Measurements from ENCODE around the gene ALCAM. TPM values are rescaled to one million over a fixed set of nuclear protein-coding genes. Genes with fewer than 3 reads are reported as not detected.

ALCAM gene
- total RNA-seq, 1 donor from 2014 or later, result 39.0 TPM

GRCh38 chr3:105415951-105416350 is 49.2 kb downstream of the ALCAM start:
- DNase-seq (ENCODE audit: low spot score) (no peak), ATAC-seq (no peak)
- intact Hi-C loops (cut with DNase I), result no loop called here

GRCh38 chr3:105417525-105418289 is 51.0 kb downstream of the ALCAM start:
- ATAC-seq (no peak), DNase-seq (ENCODE audit: low spot score) (no peak)
- intact Hi-C loops (cut with DNase I), result no loop called here

GRCh38 chr3:105422645-105423044 is 55.9 kb downstream of the ALCAM start:
- ATAC-seq (no peak), DNase-seq (ENCODE audit: low spot score) (no peak)
- intact Hi-C loops (cut with DNase I), result no loop called here

- no peak for ATAC-seq
- intact Hi-C loops (cut with DNase I), result no loop called here
- no peak for DNase-seq (ENCODE audit: low spot score)
These were observed 56.7 kb downstream of the ALCAM start for GRCh38 chr3:105423397-105423796.

- DNase-seq (ENCODE audit: low spot score) (no peak), ATAC-seq (no peak)
- intact Hi-C loops (cut with DNase I), result no loop called here
These were observed 57.9 kb downstream of the ALCAM start for GRCh38 chr3:105424412-105425152.

- intact Hi-C loops (cut with DNase I), result no loop called here
- no peak for DNase-seq (ENCODE audit: low spot score)
- ATAC-seq, result no peak
These were observed 58.4 kb downstream of the ALCAM start for GRCh38 chr3:105425153-105425502.

- DNase-seq (ENCODE audit: low spot score) (no peak), ATAC-seq (no peak)
- intact Hi-C loops (cut with DNase I), result no loop called here
These were observed 60.6 kb downstream of the ALCAM start for GRCh38 chr3:105427332-105427731.

GRCh38 chr3:105429034-105429762 is 62.5 kb downstream of the ALCAM start:
- no peak for ATAC-seq
- intact Hi-C loops (cut with DNase I), result no loop called here
- DNase-seq (ENCODE audit: low spot score), result no peak

GRCh38 chr3:105430455-105430854 is 63.7 kb downstream of the ALCAM start:
- no peak for ATAC-seq
- intact Hi-C loops (cut with DNase I), result no loop called here
- no peak for DNase-seq (ENCODE audit: low spot score)

- no peak for ATAC-seq
- no peak for DNase-seq (ENCODE audit: low spot score)
- intact Hi-C loops (cut with DNase I), result no loop called here
These were observed 64.5 kb downstream of the ALCAM start for GRCh38 chr3:105431200-105431599.

- no peak for DNase-seq (ENCODE audit: low spot score)
- intact Hi-C loops (cut with DNase I), result no loop called here
- no peak for ATAC-seq
These were observed 68.6 kb downstream of the ALCAM start for GRCh38 chr3:105435277-105435676.

- intact Hi-C loops (cut with DNase I), result no loop called here
- ATAC-seq, result no peak
- no peak for DNase-seq (ENCODE audit: low spot score)
These were observed 70.0 kb downstream of the ALCAM start for GRCh38 chr3:105436687-105437086.

GRCh38 chr3:105440113-105440512 is 73.4 kb downstream of the ALCAM start:
- DNase-seq (ENCODE audit: low spot score) (no peak), ATAC-seq (no peak)
- intact Hi-C loops (cut with DNase I), result no loop called here

GRCh38 chr3:105444725-105445124 is 78.0 kb downstream of the ALCAM start:
- intact Hi-C loops (cut with DNase I), result no loop called here
- ATAC-seq (no peak), DNase-seq (ENCODE audit: low spot score) (no peak)

- DNase-seq (ENCODE audit: low spot score) (no peak), ATAC-seq (no peak)
- intact Hi-C loops (cut with DNase I), result no loop called here
These were observed 81.8 kb downstream of the ALCAM start for GRCh38 chr3:105448338-105448982.

GRCh38 chr3:105449414-105449813 is 82.7 kb downstream of the ALCAM start:
- intact Hi-C loops (cut with DNase I), result no loop called here
- no peak for DNase-seq (ENCODE audit: low spot score)
- no peak for ATAC-seq

- DNase-seq (ENCODE audit: low spot score), result no peak
- ATAC-seq, result no peak
- intact Hi-C loops (cut with DNase I), result no loop called here
These were observed 89.3 kb downstream of the ALCAM start for GRCh38 chr3:105456017-105456416.

- ATAC-seq, result no peak
- intact Hi-C loops (cut with DNase I), result no loop called here
- no peak for DNase-seq (ENCODE audit: low spot score)
These were observed 92.0 kb downstream of the ALCAM start for GRCh38 chr3:105458518-105459215.
